GM12878 (cell line): ENCODE results near the gene COL4A3.

Source experiments
- CHD1 ChIP-seq: IDR thresholded peaks from 2 replicates; pipeline ENCODE4 v1.6.1; 2012; ENCODE audit warnings: low read depth, low read length, improper control_type of control experiment
- NFXL1 ChIP-seq: fragments of 450-650 bp; IDR thresholded peaks from 2 replicates; pipeline ENCODE4 v1.6.1; 2017; ENCODE audit warnings: antibody characterized with exemption, mild to moderate bottlenecking, borderline replicate concordance
- NRF1 ChIP-seq: conservative IDR thresholded peaks from 2 replicates; pipeline ENCODE4 v1.6.1; 2011; ENCODE audit warnings: mild to moderate bottlenecking, low read depth, low read length, improper control_type of control experiment
- POLR2A ChIP-seq: IDR thresholded peaks from 2 replicates; pipeline ENCODE4 v1.6.1; 2011; ENCODE audit warnings: low read depth, mild to moderate bottlenecking, low read length
- RAD21 ChIP-seq: IDR thresholded peaks from 2 replicates; pipeline ENCODE4 v1.6.1; 2011; ENCODE audit warnings: mild to moderate bottlenecking, low read depth, low read length, moderate library complexity; ENCODE audit not compliant: insufficient read depth
- SUZ12 ChIP-seq: fragments of 200-600 bp; sonication (generic); IDR thresholded peaks from one replicate; pipeline ENCODE4 v1.6.1; 2018; ENCODE audit warnings: antibody characterized with exemption, mild to moderate bottlenecking; ENCODE audit not compliant: unreplicated experiment
- TAF1 ChIP-seq: IDR thresholded peaks from 2 replicates; pipeline ENCODE4 v1.6.1; 2011; ENCODE audit warnings: mild to moderate bottlenecking, low read depth, low read length, borderline replicate concordance
- TCF7 ChIP-seq: IDR thresholded peaks from 2 replicates; pipeline ENCODE4 v1.6.1; 2014; ENCODE audit warnings: antibody characterized with exemption, borderline replicate concordance
- YBX1 ChIP-seq: fragments of 450-650 bp; IDR thresholded peaks from 2 replicates; pipeline ENCODE4 v1.6.1; 2016; ENCODE audit warnings: antibody characterized with exemption
- ZNF622 ChIP-seq: fragments of 450-650 bp; IDR thresholded peaks from 2 replicates; pipeline ENCODE4 v1.6.1; 2017; ENCODE audit warnings: mild to moderate bottlenecking, inconsistent platforms
- TF ChIP-seq, protein P1 (sequence below): fragments of 450-650 bp; IDR thresholded peaks from 2 replicates; pipeline ENCODE4 v1.6.1; 2017; ENCODE audit warnings: mild to moderate bottlenecking
- TF ChIP-seq, protein P2 (sequence below), 3 experiments: IDR thresholded peaks in 2 of 3; conservative IDR thresholded peaks in 1 of 3; 2 replicates each; pipeline ENCODE4 v1.5.1; 2011; ENCODE audit warnings: low read depth in 3 of 3, low read length in 3 of 3, mild to moderate bottlenecking in 3 of 3, control low read depth in 2 of 3, moderate library complexity in 2 of 3, inconsistent platforms in 1 of 3, mixed read lengths in 1 of 3; ENCODE audit not compliant: control insufficient read depth in 2 of 3, insufficient read depth in 1 of 3; ENCODE audit errors: extremely low read depth in 1 of 3
- TF ChIP-seq, protein P3 (sequence below): IDR thresholded peaks from 2 replicates; pipeline ENCODE4 v1.6.1; 2012; ENCODE audit warnings: low read depth, low read length, improper control_type of control experiment
- TF ChIP-seq, protein P4 (sequence below): IDR thresholded peaks from 2 replicates; pipeline ENCODE4 v1.6.1; 2011; ENCODE audit warnings: mild to moderate bottlenecking, low read depth, low read length, moderate library complexity; ENCODE audit not compliant: insufficient replicate concordance

DNA sequence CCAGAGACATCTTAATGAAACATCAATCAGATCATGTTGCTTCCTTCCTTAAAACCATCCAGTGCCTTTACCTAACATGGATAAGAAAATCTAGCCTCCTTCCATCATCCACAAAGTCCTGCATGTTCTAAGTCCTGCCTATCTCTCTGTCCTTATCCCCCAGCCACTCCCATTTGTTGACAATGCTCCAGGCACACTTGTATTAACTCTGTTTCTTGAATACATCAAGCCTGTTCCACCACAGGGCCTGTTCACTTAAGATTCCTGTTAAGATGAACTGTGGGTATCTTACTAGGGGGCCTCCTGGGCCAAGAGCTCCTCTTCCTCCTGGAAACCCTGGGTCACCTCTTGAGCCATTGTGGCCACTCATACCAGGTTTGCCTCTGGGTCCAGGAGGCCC lies 46.1 kb upstream of the COL4A3 start:
- TF ChIP-seq TAF1 = no peak
- TF ChIP-seq SUZ12 = no peak
- TF ChIP-seq, protein P1, sequence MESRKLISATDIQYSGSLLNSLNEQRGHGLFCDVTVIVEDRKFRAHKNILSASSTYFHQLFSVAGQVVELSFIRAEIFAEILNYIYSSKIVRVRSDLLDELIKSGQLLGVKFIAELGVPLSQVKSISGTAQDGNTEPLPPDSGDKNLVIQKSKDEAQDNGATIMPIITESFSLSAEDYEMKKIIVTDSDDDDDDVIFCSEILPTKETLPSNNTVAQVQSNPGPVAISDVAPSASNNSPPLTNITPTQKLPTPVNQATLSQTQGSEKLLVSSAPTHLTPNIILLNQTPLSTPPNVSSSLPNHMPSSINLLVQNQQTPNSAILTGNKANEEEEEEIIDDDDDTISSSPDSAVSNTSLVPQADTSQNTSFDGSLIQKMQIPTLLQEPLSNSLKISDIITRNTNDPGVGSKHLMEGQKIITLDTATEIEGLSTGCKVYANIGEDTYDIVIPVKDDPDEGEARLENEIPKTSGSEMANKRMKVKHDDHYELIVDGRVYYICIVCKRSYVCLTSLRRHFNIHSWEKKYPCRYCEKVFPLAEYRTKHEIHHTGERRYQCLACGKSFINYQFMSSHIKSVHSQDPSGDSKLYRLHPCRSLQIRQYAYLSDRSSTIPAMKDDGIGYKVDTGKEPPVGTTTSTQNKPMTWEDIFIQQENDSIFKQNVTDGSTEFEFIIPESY = no peak
- no peak for TF ChIP-seq YBX1
- no peak for TF ChIP-seq TCF7
- no peak for TF ChIP-seq CHD1
- TF ChIP-seq, protein P2, sequence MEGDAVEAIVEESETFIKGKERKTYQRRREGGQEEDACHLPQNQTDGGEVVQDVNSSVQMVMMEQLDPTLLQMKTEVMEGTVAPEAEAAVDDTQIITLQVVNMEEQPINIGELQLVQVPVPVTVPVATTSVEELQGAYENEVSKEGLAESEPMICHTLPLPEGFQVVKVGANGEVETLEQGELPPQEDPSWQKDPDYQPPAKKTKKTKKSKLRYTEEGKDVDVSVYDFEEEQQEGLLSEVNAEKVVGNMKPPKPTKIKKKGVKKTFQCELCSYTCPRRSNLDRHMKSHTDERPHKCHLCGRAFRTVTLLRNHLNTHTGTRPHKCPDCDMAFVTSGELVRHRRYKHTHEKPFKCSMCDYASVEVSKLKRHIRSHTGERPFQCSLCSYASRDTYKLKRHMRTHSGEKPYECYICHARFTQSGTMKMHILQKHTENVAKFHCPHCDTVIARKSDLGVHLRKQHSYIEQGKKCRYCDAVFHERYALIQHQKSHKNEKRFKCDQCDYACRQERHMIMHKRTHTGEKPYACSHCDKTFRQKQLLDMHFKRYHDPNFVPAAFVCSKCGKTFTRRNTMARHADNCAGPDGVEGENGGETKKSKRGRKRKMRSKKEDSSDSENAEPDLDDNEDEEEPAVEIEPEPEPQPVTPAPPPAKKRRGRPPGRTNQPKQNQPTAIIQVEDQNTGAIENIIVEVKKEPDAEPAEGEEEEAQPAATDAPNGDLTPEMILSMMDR (IDR thresholded peaks at IDR 0.05 in 2 of 3, conservative IDR thresholded peaks at IDR 0.05 in 1 of 3; ENCODE audit: control insufficient read depth in 2 of 3, extremely low read depth in 1 of 3, insufficient read depth in 1 of 3, low read depth in 3 of 3, low read length in 3 of 3) = no peak
- TF ChIP-seq NFXL1 = no peak
- TF ChIP-seq, protein P3, sequence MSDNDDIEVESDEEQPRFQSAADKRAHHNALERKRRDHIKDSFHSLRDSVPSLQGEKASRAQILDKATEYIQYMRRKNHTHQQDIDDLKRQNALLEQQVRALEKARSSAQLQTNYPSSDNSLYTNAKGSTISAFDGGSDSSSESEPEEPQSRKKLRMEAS = no peak
- TF ChIP-seq ZNF622 = no peak
- no peak for TF ChIP-seq POLR2A
- TF ChIP-seq, protein P4, sequence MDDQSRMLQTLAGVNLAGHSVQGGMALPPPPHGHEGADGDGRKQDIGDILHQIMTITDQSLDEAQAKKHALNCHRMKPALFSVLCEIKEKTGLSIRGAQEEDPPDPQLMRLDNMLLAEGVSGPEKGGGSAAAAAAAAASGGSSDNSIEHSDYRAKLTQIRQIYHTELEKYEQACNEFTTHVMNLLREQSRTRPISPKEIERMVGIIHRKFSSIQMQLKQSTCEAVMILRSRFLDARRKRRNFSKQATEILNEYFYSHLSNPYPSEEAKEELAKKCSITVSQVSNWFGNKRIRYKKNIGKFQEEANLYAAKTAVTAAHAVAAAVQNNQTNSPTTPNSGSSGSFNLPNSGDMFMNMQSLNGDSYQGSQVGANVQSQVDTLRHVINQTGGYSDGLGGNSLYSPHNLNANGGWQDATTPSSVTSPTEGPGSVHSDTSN = no peak
- no peak for TF ChIP-seq RAD21
- no peak for TF ChIP-seq NRF1
